H9 (cell line): ENCODE measurements around the gene ING2. TPM values are rescaled to one million over a fixed set of nuclear protein-coding genes. Genes with fewer than 3 reads are reported as not detected.

ENCODE experiments used
- DNase-seq: peaks from one replicate; pipeline ENCODE4 v3.0.0-alpha.2; 2017
- H2AFZ ChIP-seq: one replicate; pipeline ENCODE4 v1.6.1; 2013; ENCODE audit warnings: mild to moderate bottlenecking, low read length, control low read depth, moderate library complexity
- H2AK5ac ChIP-seq: 2 replicates; pipeline ENCODE4 v1.6.1; 2013; ENCODE audit warnings: low read length, control low read depth, mixed read lengths; ENCODE audit not compliant: insufficient read length
- H2BK120ac ChIP-seq: one replicate; pipeline ENCODE4 v1.6.1; 2013; ENCODE audit warnings: low read depth, mild to moderate bottlenecking, low read length, control low read depth, inconsistent platforms; ENCODE audit not compliant: poor library complexity, severe bottlenecking
- H2BK12ac ChIP-seq: 2 replicates; pipeline ENCODE4 v1.6.1; 2013; ENCODE audit warnings: low read length, control low read depth, mixed read lengths, low read depth; ENCODE audit not compliant: insufficient read length
- H2BK15ac ChIP-seq: 2 replicates; pipeline ENCODE4 v1.6.1; 2013; ENCODE audit warnings: low read depth, low read length, control low read depth
- H2BK20ac ChIP-seq: one replicate; pipeline ENCODE4 v1.6.1; 2013; ENCODE audit warnings: low read depth, mild to moderate bottlenecking, low read length, control low read depth, inconsistent platforms; ENCODE audit not compliant: poor library complexity, severe bottlenecking
- H2BK5ac ChIP-seq: 2 replicates; pipeline ENCODE4 v1.6.1; 2013; ENCODE audit warnings: low read length, control low read depth, mixed read lengths; ENCODE audit not compliant: insufficient read length
- H3K14ac ChIP-seq: 2 replicates; pipeline ENCODE4 v1.6.1; 2013; ENCODE audit warnings: low read length, control low read depth; ENCODE audit not compliant: insufficient read depth
- H3K18ac ChIP-seq: 2 replicates; pipeline ENCODE4 v1.6.1; 2013; ENCODE audit warnings: low read depth, mild to moderate bottlenecking, mixed read lengths, low read length, control low read depth; ENCODE audit not compliant: insufficient read length
- H3K23ac ChIP-seq: 2 replicates; pipeline ENCODE4 v1.6.1; 2013; ENCODE audit warnings: low read length, control low read depth, mixed read lengths, low read depth; ENCODE audit not compliant: insufficient read length
- H3K23me2 ChIP-seq: 2 replicates; pipeline ENCODE4 v1.6.1; 2013; ENCODE audit warnings: low read depth, mild to moderate bottlenecking, mixed read lengths, low read length, control low read depth; ENCODE audit not compliant: insufficient read length, poor library complexity, severe bottlenecking
- H3K27ac ChIP-seq: 2 replicates; pipeline ENCODE4 v1.5.1; 2013; ENCODE audit warnings: low read length, control low read depth, mixed read lengths, low read depth; ENCODE audit not compliant: insufficient read length
- H3K27me3 ChIP-seq: 2 replicates; pipeline ENCODE4 v1.6.1; 2013; ENCODE audit warnings: low read length, control low read depth, inconsistent platforms; ENCODE audit not compliant: insufficient read depth
- H3K4ac ChIP-seq: 2 replicates; pipeline ENCODE4 v1.6.1; 2013; ENCODE audit warnings: low read depth, mild to moderate bottlenecking, control low read depth, inconsistent platforms, low read length, moderate library complexity
- H3K4me1 ChIP-seq: 2 replicates; pipeline ENCODE4 v1.6.1; 2013; ENCODE audit warnings: low read length, control low read depth, inconsistent platforms; ENCODE audit not compliant: insufficient read depth
- H3K4me2 ChIP-seq: 2 replicates; pipeline ENCODE4 v1.6.1; 2013; ENCODE audit warnings: low read length, control low read depth, mixed read lengths; ENCODE audit not compliant: insufficient read length, insufficient read depth
- H3K56ac ChIP-seq: 2 replicates; pipeline ENCODE4 v1.6.1; 2013; ENCODE audit warnings: low read depth, mild to moderate bottlenecking, mixed read lengths, low read length, control low read depth; ENCODE audit not compliant: insufficient read length
- H3K79me1 ChIP-seq: 2 replicates; pipeline ENCODE4 v1.6.1; 2013; ENCODE audit warnings: low read depth, mild to moderate bottlenecking, moderate library complexity, low read length, control low read depth, inconsistent platforms; ENCODE audit not compliant: insufficient read depth, poor library complexity, severe bottlenecking
- H3K79me2 ChIP-seq: 2 replicates; pipeline ENCODE4 v1.6.1; 2013; ENCODE audit warnings: low read length, control low read depth, inconsistent platforms; ENCODE audit not compliant: insufficient read depth
- H3K9ac ChIP-seq: 2 replicates; pipeline ENCODE4 v1.6.1; 2013; ENCODE audit warnings: low read length, control low read depth, mixed read lengths; ENCODE audit not compliant: insufficient read length; ENCODE audit errors: extremely low read depth
- H3K9me3 ChIP-seq: one replicate; pipeline ENCODE4 v1.6.1; 2013; ENCODE audit warnings: low read depth, low read length, inconsistent platforms; ENCODE audit not compliant: control insufficient read depth
- H3T11ph ChIP-seq: one replicate; pipeline ENCODE4 v1.6.1; 2013; ENCODE audit warnings: mild to moderate bottlenecking, low read length, control low read depth, inconsistent platforms
- H4K20me1 ChIP-seq: one replicate; pipeline ENCODE4 v1.6.1; 2013; ENCODE audit not compliant: control insufficient read depth, insufficient read length, insufficient read depth
- H4K5ac ChIP-seq: 2 replicates; pipeline ENCODE4 v1.6.1; 2013; ENCODE audit warnings: low read depth, mild to moderate bottlenecking, mixed read lengths, low read length, control low read depth; ENCODE audit not compliant: insufficient read length
- H4K8ac ChIP-seq: replicated peaks from 2 replicates; pipeline ENCODE4 v1.6.1; 2013; ENCODE audit warnings: low read length, control low read depth, mixed read lengths, low read depth; ENCODE audit not compliant: insufficient read length
- H4K91ac ChIP-seq: 2 replicates; pipeline ENCODE4 v1.6.1; 2013; ENCODE audit warnings: low read depth, mild to moderate bottlenecking, moderate library complexity, mixed read lengths, low read length, control low read depth; ENCODE audit not compliant: insufficient read length
- H3K27ac Mint-ChIP-seq, 3 experiments: 2 replicates in 2 of 3; 3 replicates in 1 of 3; pipeline ENCODE4 v1.8.0; 2020 to 2021; ENCODE audit warnings: mixed read lengths in 3 of 3, mild to moderate bottlenecking in 1 of 3, moderate library complexity in 1 of 3
- H3K27me3 Mint-ChIP-seq: 2 replicates; pipeline ENCODE4 v1.8.0; 2021; ENCODE audit warnings: low read depth, mild to moderate bottlenecking, moderate library complexity, mixed read lengths
- H3K36me3 Mint-ChIP-seq, 3 experiments: 2 replicates in 2 of 3; 3 replicates in 1 of 3; pipeline ENCODE4 v1.8.0; 2020 to 2021; ENCODE audit warnings: low read depth in 3 of 3, mixed read lengths in 3 of 3; ENCODE audit not compliant: insufficient read depth in 1 of 3
- H3K4me1 Mint-ChIP-seq, 2 experiments: 2 replicates each; pipeline ENCODE4 v1.8.0; 2020; ENCODE audit warnings: mixed read lengths in 2 of 2
- H3K4me3 Mint-ChIP-seq, 2 experiments: 2 replicates in 1 of 2; 3 replicates in 1 of 2; pipeline ENCODE4 v1.8.0; 2020 to 2021; ENCODE audit warnings: mild to moderate bottlenecking in 2 of 2, mixed read lengths in 2 of 2, moderate library complexity in 1 of 2
- H3K9me3 Mint-ChIP-seq, 2 experiments: 2 replicates in 1 of 2; 3 replicates in 1 of 2; pipeline ENCODE4 v1.8.0; 2020; ENCODE audit warnings: mild to moderate bottlenecking in 2 of 2, mixed read lengths in 2 of 2, moderate library complexity in 1 of 2
- CTCF ChIP-seq: fragments of 200-600 bp; sonication (generic); conservative IDR thresholded peaks from 3 replicates; pipeline ENCODE4 v1.8.0; 2021; ENCODE audit warnings: antibody characterized with exemption, mild to moderate bottlenecking
- WGBS: extraction: QIAGEN DNeasy Blood & Tissue Kit; methylation state at CpG from one replicate; pipeline ENCODE4 v1.1.7; 2013; ENCODE audit warnings: missing lambda C conversion rate, low lambda C conversion rate, mixed read lengths; ENCODE audit not compliant: insufficient read length; ENCODE audit errors: extremely low coverage; 5-methylcytosine and 5-hydroxymethylcytosine counted together
- total RNA-seq: library from RNA; stranded (reverse); gene quantifications from 2 replicates; pipeline ENCODE4 v1.2.1, GENCODE V29; 2021

Gene ING2
- total RNA-seq, 1 experiment from 2014 or later, result 18.6 TPM

- Histone ChIP-seq H3K79me2 (no peaks in the 10 kb centered on the region), H2AFZ (no peak overlapping the region), H3T11ph (no peak overlapping the region), H2BK5ac (no peak overlapping the region), H3K9ac (no peak overlapping the region), H2BK120ac (no peak overlapping the region), H3K4me1 (no peaks in the 10 kb centered on the region; the same call in 1 of the 2 replicates), H4K91ac (no peak overlapping the region), H3K23me2 (peaks cover 9% of the 10 kb centered on the region), H3K79me1 (no peaks in the 10 kb centered on the region), H4K8ac (no peak overlapping the region), H3K18ac (no peak overlapping the region), H3K27ac (no peak overlapping the region), H2BK20ac (no peak overlapping the region), H3K9me3 (no peaks in the 10 kb centered on the region), H3K14ac (no peak overlapping the region), H4K20me1 (no peaks in the 10 kb centered on the region), H2BK12ac (no peak overlapping the region), H3K4ac (no peak overlapping the region), H2AK5ac (no peak overlapping the region), H3K23ac (no peak overlapping the region), H3K4me2 (no peak overlapping the region), H3K56ac (no peak overlapping the region), H3K27me3 (no peaks in the 10 kb centered on the region), H4K5ac (no peak overlapping the region), H2BK15ac (no peak overlapping the region)
- no peaks in the 10 kb centered on the region for H3K27me3 Mint-ChIP-seq
- peaks cover 0 to 2% (median under 1%) of the 10 kb centered on the region in 3 experiments; a peak in 2 of 7 replicates for H3K36me3 Mint-ChIP-seq
- peaks cover 23 to 26% of the 10 kb centered on the region in 2 experiments for H3K4me1 Mint-ChIP-seq
- no CpG with 5 or more reads among the region's 5 CpGs for WGBS
- no peak overlapping the region for H3K27ac Mint-ChIP-seq
- H3K9me3 Mint-ChIP-seq, result no peaks in the 10 kb centered on the region
- DNase-seq, result no peak
- no peak for TF ChIP-seq CTCF
- no peak overlapping the region for H3K4me3 Mint-ChIP-seq
Observed at GRCh38 chr4:183499801-183500200, 5.1 kb upstream of the ING2 start.
